Upper lobe of left lung (tissue), 4 donors: ENCODE results near the gene TBC1D5.

Experiments used
- POLR2A ChIP-seq, 4 donors: fragments of 450-650 bp; IDR thresholded peaks; one replicate each; pipeline ENCODE4 v1.5.1; 2016 to 2017; ENCODE audit warnings: antibody characterized with exemption in 4 of 4, mild to moderate bottlenecking in 2 of 4
- POLR2AphosphoS5 ChIP-seq, 2 donors: sonication (generic); formaldehyde crosslinking; IDR thresholded peaks; one replicate each; pipeline ENCODE4 v1.5.1; 2017; ENCODE audit warnings: antibody characterized with exemption in 2 of 2
- TF ChIP-seq, protein P1 (sequence below), 6 experiments: fragments of 450-650 bp in 4 of 6; fragments of 200-600 bp in 2 of 6; sonication (generic) in 2 of 6; IDR thresholded peaks; one replicate each; pipeline ENCODE4 v1.5.1; 2016 to 2019; ENCODE audit warnings: antibody characterized with exemption in 6 of 6

DNA sequence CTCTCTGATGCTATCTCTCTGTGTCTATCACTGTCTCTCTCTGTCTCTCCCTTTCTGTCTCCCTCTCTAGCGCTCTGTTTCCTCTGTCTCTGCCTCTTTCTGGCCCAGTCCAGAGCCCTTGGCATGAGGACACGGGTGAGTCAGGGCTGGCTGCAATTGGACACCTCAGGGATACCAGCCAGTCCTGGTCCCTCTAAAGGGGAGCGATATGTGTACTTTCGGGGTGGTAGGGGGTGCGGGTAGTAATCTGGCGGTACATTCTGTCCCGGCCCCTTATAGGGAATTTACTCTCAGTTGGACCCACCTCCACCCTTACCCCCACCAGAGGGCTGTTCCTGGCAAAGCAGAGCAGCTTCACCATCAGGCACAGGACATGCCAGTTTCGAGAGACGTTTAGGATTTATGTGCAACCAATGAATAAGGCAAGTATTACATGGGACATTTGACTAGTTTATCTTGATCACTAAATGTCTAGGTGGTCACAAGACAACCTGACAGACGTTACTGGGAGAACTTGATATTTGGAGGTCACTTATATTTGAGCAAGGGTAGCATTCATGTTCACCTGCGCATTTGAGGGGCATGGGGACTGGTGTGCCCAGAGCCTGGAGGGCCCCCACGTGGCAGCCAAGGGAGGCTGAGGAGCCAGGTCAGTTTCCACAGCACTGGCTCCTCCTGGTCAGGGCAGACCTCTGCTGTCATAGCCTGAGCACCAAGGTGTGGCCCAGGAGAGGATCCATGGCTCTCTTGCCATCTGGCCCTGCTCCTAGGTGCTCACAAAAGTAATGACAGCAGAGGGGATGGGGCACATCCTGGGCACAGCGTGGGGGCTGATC, 601.5 kb downstream of the TBC1D5 start:
- TF ChIP-seq POLR2A (IDR thresholded peaks at IDR 0.05) (no peak), POLR2AphosphoS5 (IDR thresholded peaks at IDR 0.05) (no peak)
- TF ChIP-seq, protein P1, sequence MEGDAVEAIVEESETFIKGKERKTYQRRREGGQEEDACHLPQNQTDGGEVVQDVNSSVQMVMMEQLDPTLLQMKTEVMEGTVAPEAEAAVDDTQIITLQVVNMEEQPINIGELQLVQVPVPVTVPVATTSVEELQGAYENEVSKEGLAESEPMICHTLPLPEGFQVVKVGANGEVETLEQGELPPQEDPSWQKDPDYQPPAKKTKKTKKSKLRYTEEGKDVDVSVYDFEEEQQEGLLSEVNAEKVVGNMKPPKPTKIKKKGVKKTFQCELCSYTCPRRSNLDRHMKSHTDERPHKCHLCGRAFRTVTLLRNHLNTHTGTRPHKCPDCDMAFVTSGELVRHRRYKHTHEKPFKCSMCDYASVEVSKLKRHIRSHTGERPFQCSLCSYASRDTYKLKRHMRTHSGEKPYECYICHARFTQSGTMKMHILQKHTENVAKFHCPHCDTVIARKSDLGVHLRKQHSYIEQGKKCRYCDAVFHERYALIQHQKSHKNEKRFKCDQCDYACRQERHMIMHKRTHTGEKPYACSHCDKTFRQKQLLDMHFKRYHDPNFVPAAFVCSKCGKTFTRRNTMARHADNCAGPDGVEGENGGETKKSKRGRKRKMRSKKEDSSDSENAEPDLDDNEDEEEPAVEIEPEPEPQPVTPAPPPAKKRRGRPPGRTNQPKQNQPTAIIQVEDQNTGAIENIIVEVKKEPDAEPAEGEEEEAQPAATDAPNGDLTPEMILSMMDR (IDR thresholded peaks at IDR 0.05): no peak
